MCF 10A (cell line): ENCODE data around the gene TTC7B. TPM values are rescaled to one million over a fixed set of nuclear protein-coding genes. Genes with fewer than 3 reads are reported as not detected.

Experiments
- BruUV-seq: library from RNA; stranded (reverse); fragments of 400-500 nt; replicated peaks from 2 replicates; lab custom pipeline; 2021; lab: Mats Ljungman, UMichigan
- CTCF ChIA-PET: fragments of 300-600 bp; sonication (Branson Sonifier 250); formaldehyde crosslinking; extraction: SDS; loops from one replicate; lab custom pipeline; 2021; ENCODE audit warnings: antibody characterized with exemption, inconsistent platforms; lab: Yijun Ruan, JAX
- POLR2A ChIA-PET: fragments of 300-600, 350-650 bp; sonication (Branson Sonifier 250); formaldehyde crosslinking; extraction: SDS; loops from one replicate; lab custom pipeline; 2020; ENCODE audit warnings: antibody characterized with exemption, inconsistent platforms; lab: Yijun Ruan, JAX
- DNase-seq: peaks from one replicate; pipeline ENCODE4 v3.0.0-alpha.2; 2018; ENCODE audit not compliant: unreplicated experiment
- H3K27ac Mint-ChIP-seq: one replicate; pipeline ENCODE4 v1.8.0; 2022; ENCODE audit warnings: mild to moderate bottlenecking, low read depth, mixed read lengths; ENCODE audit not compliant: unreplicated experiment
- H3K27me3 Mint-ChIP-seq: one replicate; pipeline ENCODE4 v1.8.0; 2022; ENCODE audit warnings: mixed read lengths; ENCODE audit not compliant: insufficient read depth, unreplicated experiment
- H3K36me3 Mint-ChIP-seq: one replicate; pipeline ENCODE4 v1.8.0; 2022; ENCODE audit warnings: mild to moderate bottlenecking, moderate library complexity, mixed read lengths; ENCODE audit not compliant: insufficient read depth, unreplicated experiment
- H3K4me1 Mint-ChIP-seq: one replicate; pipeline ENCODE4 v1.8.0; 2022; ENCODE audit warnings: mixed read lengths; ENCODE audit not compliant: insufficient read depth, unreplicated experiment
- H3K4me3 Mint-ChIP-seq: one replicate; pipeline ENCODE4 v1.8.0; 2022; ENCODE audit warnings: mild to moderate bottlenecking, moderate library complexity, mixed read lengths; ENCODE audit not compliant: unreplicated experiment
- H3K9me3 Mint-ChIP-seq: one replicate; pipeline ENCODE4 v1.8.0; 2022; ENCODE audit warnings: mixed read lengths; ENCODE audit not compliant: unreplicated experiment
- intact Hi-C: fragments of 100-400 bp; cut with micrococcal nuclease; formaldehyde crosslinking; loops from 2 replicates; pipeline ENCODE4 v1.14.1; 2022
- total RNA-seq: library from RNA; stranded (reverse); gene quantifications from 2 replicates; pipeline ENCODE4 v1.2.3, GENCODE V29; 2022
- TF ChIP-seq, protein P1 (sequence below): fragments of 200-600 bp; IDR thresholded peaks from one replicate; pipeline ENCODE4 v1.8.0; 2022; ENCODE audit warnings: antibody characterized with exemption, mild to moderate bottlenecking; ENCODE audit not compliant: unreplicated experiment

Gene TTC7B
- total RNA-seq, 1 experiment from 2014 or later: 31.1 TPM

- ChIA-PET CTCF (no interaction called here), POLR2A (no interaction called here)
- no peak for DNase-seq
- intact Hi-C loops: no loop called here
- Mint-ChIP-seq H3K27ac (no peak overlapping the region), H3K36me3 (no peaks in the 10 kb centered on the region), H3K4me1 (no peaks in the 10 kb centered on the region), H3K4me3 (no peak overlapping the region), H3K27me3 (no peaks in the 10 kb centered on the region), H3K9me3 (no peaks in the 10 kb centered on the region)
- TF ChIP-seq, protein P1, sequence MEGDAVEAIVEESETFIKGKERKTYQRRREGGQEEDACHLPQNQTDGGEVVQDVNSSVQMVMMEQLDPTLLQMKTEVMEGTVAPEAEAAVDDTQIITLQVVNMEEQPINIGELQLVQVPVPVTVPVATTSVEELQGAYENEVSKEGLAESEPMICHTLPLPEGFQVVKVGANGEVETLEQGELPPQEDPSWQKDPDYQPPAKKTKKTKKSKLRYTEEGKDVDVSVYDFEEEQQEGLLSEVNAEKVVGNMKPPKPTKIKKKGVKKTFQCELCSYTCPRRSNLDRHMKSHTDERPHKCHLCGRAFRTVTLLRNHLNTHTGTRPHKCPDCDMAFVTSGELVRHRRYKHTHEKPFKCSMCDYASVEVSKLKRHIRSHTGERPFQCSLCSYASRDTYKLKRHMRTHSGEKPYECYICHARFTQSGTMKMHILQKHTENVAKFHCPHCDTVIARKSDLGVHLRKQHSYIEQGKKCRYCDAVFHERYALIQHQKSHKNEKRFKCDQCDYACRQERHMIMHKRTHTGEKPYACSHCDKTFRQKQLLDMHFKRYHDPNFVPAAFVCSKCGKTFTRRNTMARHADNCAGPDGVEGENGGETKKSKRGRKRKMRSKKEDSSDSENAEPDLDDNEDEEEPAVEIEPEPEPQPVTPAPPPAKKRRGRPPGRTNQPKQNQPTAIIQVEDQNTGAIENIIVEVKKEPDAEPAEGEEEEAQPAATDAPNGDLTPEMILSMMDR: no peak
- BruUV-seq: no TSS peak
Measured at GRCh38 chr14:90582166-90582565, 234.1 kb downstream of the TTC7B start.

GRCh38 chr14:90581745-90582144 is 234.5 kb downstream of the TTC7B start:
- ChIA-PET CTCF (no interaction called here), POLR2A (no interaction called here)
- intact Hi-C loops: no loop called here
- Mint-ChIP-seq H3K27ac (no peak overlapping the region), H3K36me3 (no peaks in the 10 kb centered on the region), H3K4me1 (no peaks in the 10 kb centered on the region), H3K9me3 (no peaks in the 10 kb centered on the region), H3K4me3 (no peak overlapping the region), H3K27me3 (no peaks in the 10 kb centered on the region)
- BruUV-seq: no TSS peak
- TF ChIP-seq, protein P1: no peak
- no peak for DNase-seq

GRCh38 chr14:90580377-90581335 is 235.6 kb downstream of the TTC7B start:
- Mint-ChIP-seq H3K4me3 (no peak overlapping the region), H3K27ac (no peak overlapping the region), H3K27me3 (no peaks in the 10 kb centered on the region), H3K4me1 (no peaks in the 10 kb centered on the region), H3K9me3 (no peaks in the 10 kb centered on the region), H3K36me3 (no peaks in the 10 kb centered on the region)
- intact Hi-C loops: no loop called here
- no TSS peak for BruUV-seq
- ChIA-PET POLR2A (interaction anchor here (0.5 kb wide), 1 partner anchor 183 kb away, joined by 3 read pairs; no protein-coding TSS in a partner anchor), CTCF (interaction anchor here (0.6 to 1.0 kb wide), 3 partner anchors 119 to 181 kb away, joined by 3 to 4 read pairs (median 3); no protein-coding TSS in a partner anchor)
- no peak for DNase-seq
- TF ChIP-seq, protein P1: no peak

- no peaks in the 10 kb centered on the region for H3K9me3 Mint-ChIP-seq
- no peaks in the 10 kb centered on the region for H3K27me3 Mint-ChIP-seq
- no peak overlapping the region for H3K27ac Mint-ChIP-seq
- POLR2A ChIA-PET: no interaction called here
- no TSS peak for BruUV-seq
- TF ChIP-seq, protein P1: no peak
- CTCF ChIA-PET: interaction anchor here (1.0 kb wide), 1 partner anchor 180 kb away, joined by 4 read pairs; no protein-coding TSS in a partner anchor
- intact Hi-C loops: no loop called here
- H3K4me1 Mint-ChIP-seq: no peaks in the 10 kb centered on the region
- DNase-seq: no peak
- no peak overlapping the region for H3K4me3 Mint-ChIP-seq
- no peaks in the 10 kb centered on the region for H3K36me3 Mint-ChIP-seq
Measured at GRCh38 chr14:90579816-90580215, 236.4 kb downstream of the TTC7B start.
